SK-N-SH (cell line): ENCODE data around the gene CYB561A3. TPM values are rescaled to one million over a fixed set of nuclear protein-coding genes. Genes with fewer than 3 reads are reported as not detected.
"Not testable (repeated sequence)": the region's sequence is repeated elsewhere in the genome, so short reads cannot be mapped to it uniquely, and the experiment has no call there.

Experiments
- CTCF ChIA-PET: fragments of 300-600, 350-600 bp; formaldehyde crosslinking; extraction: SDS; loops from one replicate; lab custom pipeline; 2021; lab: Yijun Ruan, JAX
- POLR2A ChIA-PET: fragments of 350-600 bp; sonication (Branson Sonifier 250); formaldehyde crosslinking; extraction: SDS; loops from one replicate; lab custom pipeline; 2020; ENCODE audit warnings: antibody characterized with exemption, inconsistent platforms; lab: Yijun Ruan, JAX
- DNase-seq: peaks from one replicate; pipeline ENCODE4 v3.0.0; 2012
- H2AFZ ChIP-seq: fragments of 200-600 bp; sonication (generic); 2 replicates; pipeline ENCODE4 v1.8.1; 2016; ENCODE audit warnings: antibody characterized with exemption, mild to moderate bottlenecking, low read depth
- H3F3A ChIP-seq: fragments of 200-600 bp; sonication (generic); replicated peaks from 2 replicates; pipeline ENCODE3; 2016; ENCODE audit warnings: antibody characterized with exemption, mild to moderate bottlenecking; ENCODE audit not compliant: insufficient read depth
- H3K27ac ChIP-seq, 2 experiments: fragments of 200-500 bp in 1 of 2; fragments of 200-600 bp in 1 of 2; sonication (Bioruptor generic) in 1 of 2; sonication (generic), shearing (Covaris generic) in 1 of 2; 2 replicates each; pipeline versions ENCODE4 v1.5.1 to v1.6.1; 2014 to 2016; ENCODE audit warnings: low read depth in 2 of 2, inconsistent platforms in 1 of 2, low read length in 1 of 2, mild to moderate bottlenecking in 1 of 2, mixed read lengths in 1 of 2
- H3K27me3 ChIP-seq: fragments of 200-600 bp; sonication (generic), shearing (Covaris generic); 2 replicates; pipeline ENCODE4 v1.6.1; 2016; ENCODE audit warnings: mixed run types; ENCODE audit not compliant: insufficient read depth
- H3K36me3 ChIP-seq, 2 experiments: fragments of 200-500 bp in 1 of 2; fragments of 200-600 bp in 1 of 2; sonication (Bioruptor generic) in 1 of 2; sonication (generic) in 1 of 2; replicated peaks in 1 of 2; 2 replicates each; pipeline versions ENCODE3 to v1.5.1; 2014 to 2016; ENCODE audit warnings: low read length in 1 of 2, mild to moderate bottlenecking in 1 of 2; ENCODE audit not compliant: insufficient read depth in 2 of 2, control insufficient read depth in 1 of 2
- H3K4me1 ChIP-seq, 2 experiments: fragments of 200-500 bp in 1 of 2; fragments of 200-600 bp in 1 of 2; sonication (Bioruptor generic) in 1 of 2; sonication (generic), shearing (Covaris generic) in 1 of 2; 2 replicates each; pipeline versions ENCODE4 v1.5.1 to v1.6.1; 2014 to 2016; ENCODE audit warnings: low read depth in 1 of 2, low read length in 1 of 2, mixed run types in 1 of 2; ENCODE audit not compliant: insufficient read depth in 2 of 2, control insufficient read depth in 1 of 2
- H3K4me2 ChIP-seq: fragments of 200-600 bp; sonication (generic), shearing (Covaris generic); 2 replicates; pipeline ENCODE4 v1.6.1; 2017; ENCODE audit warnings: mixed run types
- H3K4me3 ChIP-seq, 2 experiments: fragments of 200-500 bp in 1 of 2; fragments of 200-600 bp in 1 of 2; sonication (Bioruptor generic) in 1 of 2; sonication (generic), shearing (Covaris generic) in 1 of 2; 2 replicates each; pipeline versions ENCODE4 v1.5.1 to v1.8.1; 2014 to 2016; ENCODE audit warnings: low read depth in 2 of 2, inconsistent platforms in 1 of 2, low read length in 1 of 2, mild to moderate bottlenecking in 1 of 2, mixed read lengths in 1 of 2, moderate library complexity in 1 of 2
- H3K79me2 ChIP-seq: fragments of 200-600 bp; sonication (generic); 2 replicates; pipeline ENCODE4 v1.8.1; 2017; ENCODE audit warnings: mild to moderate bottlenecking; ENCODE audit not compliant: insufficient read depth
- H3K9ac ChIP-seq: fragments of 200-600 bp; sonication (generic); 2 replicates; pipeline ENCODE4 v1.6.1; 2017; ENCODE audit warnings: mixed run types
- H3K9me2 ChIP-seq: fragments of 200-600 bp; sonication (generic); 2 replicates; pipeline ENCODE4 v1.6.1; 2017; ENCODE audit warnings: mixed run types
- H3K9me3 ChIP-seq: fragments of 200-600 bp; sonication (generic); 2 replicates; pipeline ENCODE4 v1.6.1; 2017; ENCODE audit warnings: mixed run types, mild to moderate bottlenecking, moderate library complexity
- H4K20me1 ChIP-seq: fragments of 200-600 bp; sonication (generic); 2 replicates; pipeline ENCODE4 v1.6.1; 2017; ENCODE audit warnings: mild to moderate bottlenecking, mixed run types; ENCODE audit not compliant: insufficient read depth
- ELF1 ChIP-seq: IDR thresholded peaks from 2 replicates; pipeline ENCODE4 v1.4.0; 2012
- EZH2phosphoT487 ChIP-seq: fragments of 200-600 bp; sonication (generic); IDR thresholded peaks from 2 replicates; pipeline ENCODE4 v1.6.1; 2017; ENCODE audit warnings: low read depth, mixed run types, mild to moderate bottlenecking, antibody characterized with exemption, moderate library complexity, borderline replicate concordance
- GABPA ChIP-seq: IDR thresholded peaks from 2 replicates; pipeline ENCODE4 v1.4.0; 2012; ENCODE audit warnings: low read depth, mild to moderate bottlenecking
- PBX3 ChIP-seq: IDR thresholded peaks from 2 replicates; pipeline ENCODE4; 2012
- RAD21 ChIP-seq: IDR thresholded peaks from 2 replicates; pipeline ENCODE4 v1.6.1; 2012; ENCODE audit warnings: mild to moderate bottlenecking, low read length
- RFX5 ChIP-seq: IDR thresholded peaks from 2 replicates; pipeline ENCODE4 v1.6.1; 2012; ENCODE audit warnings: mild to moderate bottlenecking, improper control_type of control experiment, low read length
- SMC3 ChIP-seq: IDR thresholded peaks from 2 replicates; pipeline ENCODE4 v1.6.1; 2012; ENCODE audit warnings: low read depth, low read length, improper control_type of control experiment
- TAF1 ChIP-seq: IDR thresholded peaks from 2 replicates; pipeline ENCODE4 v1.6.1; 2012; ENCODE audit warnings: low read depth, mild to moderate bottlenecking, low read length, moderate library complexity, borderline replicate concordance
- USF1 ChIP-seq: IDR thresholded peaks from 2 replicates; pipeline ENCODE4 v1.4.0; 2012; ENCODE audit warnings: low read depth, borderline replicate concordance
- YY1 ChIP-seq: IDR thresholded peaks from 2 replicates; pipeline ENCODE4 v1.4.0; 2012; ENCODE audit warnings: low read depth, mild to moderate bottlenecking
- WGBS: methylation state at CpG from one replicate; pipeline ENCODE4 v1.1.6; 2017; ENCODE audit warnings: low lambda C conversion rate; 5-methylcytosine and 5-hydroxymethylcytosine counted together
- polyA plus RNA-seq, 3 experiments: library from polyadenylated mRNA; depleted of rRNA; stranded (reverse); fragments of >200 nt; gene quantifications; 2 replicates each; pipeline ENCODE4 v1.2.3, GENCODE V29; 2012

Gene CYB561A3
- polyA plus RNA-seq, 1 of the 3 experiments (the other 2 are of a cell fraction): 76.4 TPM

- POLR2A ChIA-PET: no interaction called here
- H3K4me3 ChIP-seq: no peak overlapping the region
- DNase-seq: no peak
- WGBS: 82% methylated on average over 1 of the region's 1 CpG
- H4K20me1 ChIP-seq: no peaks in the 10 kb centered on the region
- peaks cover 3% of the 10 kb centered on the region for H3F3A ChIP-seq
- no peak overlapping the region for H3K4me2 ChIP-seq
- CTCF ChIA-PET: interaction anchor here (0.6 to 4.8 kb wide), 4 partner anchors 9 to 135 kb away, joined by 3 to 81 read pairs (median 6); partner anchors contain the start of genes DDB1 and TKFC
- peaks cover 0 to 5% of the 10 kb centered on the region in 2 experiments for H3K36me3 ChIP-seq
- H2AFZ ChIP-seq: no peak overlapping the region
- H3K27me3 ChIP-seq: no peaks in the 10 kb centered on the region
- H3K9me3 ChIP-seq: no peaks in the 10 kb centered on the region
- H3K27ac ChIP-seq: no peak overlapping the region
- H3K9me2 ChIP-seq: no peaks in the 10 kb centered on the region
- no peaks in the 10 kb centered on the region for H3K79me2 ChIP-seq
- no peak overlapping the region for H3K9ac ChIP-seq
- TF ChIP-seq USF1 (no peak), GABPA (no peak), PBX3 (no peak), RFX5 (no peak), EZH2phosphoT487 (no peak), YY1 (no peak), TAF1 (no peak)
- peaks cover 0 to 6% of the 10 kb centered on the region in 2 experiments; a peak in 2 of 4 replicates for H3K4me1 ChIP-seq
Measured at GRCh38 chr11:61390161-61390560, 28.5 kb upstream of the CYB561A3 start.

- CTCF ChIA-PET: interaction anchor here (1.1 to 8.6 kb wide), 30 partner anchors 9 to 609 kb away, joined by 3 to 300 read pairs (median 8); partner anchors contain the start of genes CYB561A3, DDB1, TKFC and TMEM138
- no peak overlapping the region for H2AFZ ChIP-seq
- no peak overlapping the region for H3K4me2 ChIP-seq
- no peaks in the 10 kb centered on the region for H3K9me3 ChIP-seq
- H3K27me3 ChIP-seq: no peaks in the 10 kb centered on the region
- H3K4me3 ChIP-seq: no peak overlapping the region
- H3K79me2 ChIP-seq: no peaks in the 10 kb centered on the region
- TF ChIP-seq RAD21: peak; percentile 34
- TF ChIP-seq ELF1: no peak
- no peak for TF ChIP-seq TAF1
- TF ChIP-seq SMC3: no peak
- no peaks in the 10 kb centered on the region; a peak in 1 of 4 replicates for H3K4me1 ChIP-seq
- no peaks in the 10 kb centered on the region for H4K20me1 ChIP-seq
- WGBS: 92% methylated on average over 15 of the region's 15 CpGs
- no peaks in the 10 kb centered on the region for H3F3A ChIP-seq
- no peak overlapping the region for H3K27ac ChIP-seq
- H3K9me2 ChIP-seq: no peaks in the 10 kb centered on the region
- POLR2A ChIA-PET: interaction anchor here (1.1 to 3.1 kb wide), 6 partner anchors 12 to 51 kb away, joined by 3 to 18 read pairs (median 14); partner anchors contain the start of genes CYB561A3, DDB1, TKFC and TMEM138
- H3K9ac ChIP-seq: no peak overlapping the region
- DNase-seq: no peak
- H3K36me3 ChIP-seq: no peaks in the 10 kb centered on the region
Measured at GRCh38 chr11:61384271-61385242, 22.9 kb upstream of the CYB561A3 start.

- CTCF ChIA-PET: interaction anchor here (1.2 to 8.6 kb wide), 8 partner anchors 9 to 130 kb away, joined by 3 to 300 read pairs (median 26); partner anchors contain the start of genes CYB561A3, DDB1, TKFC and TMEM138
- not testable (repeated sequence) for H3K4me3 ChIP-seq
Measured at GRCh38 chr11:61383859-61384258, 22.2 kb upstream of the CYB561A3 start.

More at GRCh38 chr11:61383859-61384258, 22.2 kb upstream of the CYB561A3 start:
- not testable (repeated sequence) for H4K20me1 ChIP-seq, H3K27me3 ChIP-seq, H3K36me3 ChIP-seq, H3K9me3 ChIP-seq, DNase-seq, H3F3A ChIP-seq, H3K79me2 ChIP-seq, H3K9me2 ChIP-seq, H3K27ac ChIP-seq, H3K9ac ChIP-seq, H2AFZ ChIP-seq, H3K4me1 ChIP-seq, H3K4me2 ChIP-seq
- POLR2A ChIA-PET: interaction anchor here (1.1 to 3.1 kb wide), 4 partner anchors 22 to 50 kb away, joined by 5 to 18 read pairs (median 14); partner anchors contain the start of genes CYB561A3, DDB1, TKFC and TMEM138
- WGBS: 96% methylated on average over 5 of the region's 5 CpGs
